Measurements from ENCODE around the gene RTF2. TPM values are rescaled to one million over a fixed set of nuclear protein-coding genes. Genes with fewer than 3 reads are reported as not detected.
"Not testable (repeated sequence)": the region's sequence is repeated elsewhere in the genome, so short reads cannot be mapped to it uniquely, and the experiment has no call there.

Gene RTF2
- total RNA-seq, 1 donor, result 49.7 TPM

DNA sequence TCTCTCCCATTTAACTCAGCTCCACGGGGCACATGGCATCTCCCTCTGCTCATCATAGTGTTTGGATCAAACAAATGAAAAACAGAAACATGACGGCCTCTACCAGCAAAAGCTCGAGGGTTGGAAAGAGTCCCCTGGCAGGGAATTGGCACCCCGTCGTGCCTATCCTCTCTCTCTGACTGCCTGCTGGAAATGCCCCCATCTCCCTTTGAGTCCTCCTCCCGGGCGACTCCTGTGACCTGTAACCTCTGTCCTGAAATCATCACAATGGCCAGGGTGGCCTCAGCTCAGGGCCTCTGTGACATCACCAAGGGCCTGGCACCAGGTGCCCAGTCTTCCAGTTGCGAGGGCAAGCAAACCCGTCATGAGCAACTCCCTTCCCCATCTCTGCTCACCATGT is 64.5 kb downstream of the RTF2 start, which contains the start of gene FAM209B:
Gene FAM209B, plus strand, starts transcription at position 301 of the 400 bp plus-strand sequence. Its CDS starts 96 bp downstream, at position 397.
- not testable (repeated sequence) for H3K4me3 ChIP-seq (ENCODE audit: low read length); H3K9me3 ChIP-seq (ENCODE audit: low read depth, low read length)

DNA sequence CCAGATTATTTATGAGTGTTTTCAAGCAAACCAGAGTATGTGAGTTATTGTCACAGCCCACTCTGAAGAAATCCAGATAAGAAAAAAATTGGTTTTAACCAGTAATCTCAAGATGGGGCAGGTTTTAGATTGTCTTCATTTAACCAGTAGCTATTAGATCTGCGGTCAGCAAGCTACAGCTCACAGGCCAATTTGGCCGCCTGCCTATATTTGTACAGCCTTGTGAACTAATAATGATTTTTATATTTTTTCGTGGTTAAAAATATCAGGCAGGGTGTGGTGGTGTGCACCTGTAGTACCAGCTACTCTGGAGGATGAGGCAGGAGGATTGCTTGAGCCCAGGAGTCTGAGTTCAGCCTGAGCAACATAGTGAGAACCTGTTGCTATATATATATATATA is 69.6 kb downstream of the RTF2 start:
- Histone ChIP-seq H3K9me3 (ENCODE audit: low read depth, low read length) (no peaks in the 10 kb centered on the region), H3K4me3 (ENCODE audit: low read length) (no peak overlapping the region), H3K4me1 (ENCODE audit: insufficient read depth, low read length) (no peaks in the 10 kb centered on the region), H3K27me3 (ENCODE audit: insufficient read depth, low read length) (no peaks in the 10 kb centered on the region)

More for the DNA sequence above, 64.5 kb downstream of the RTF2 start, which contains the start of gene FAM209B:
- not testable (repeated sequence) for H3K27me3 ChIP-seq (ENCODE audit: insufficient read depth, low read length); H3K4me1 ChIP-seq (ENCODE audit: insufficient read depth, low read length)

DNA sequence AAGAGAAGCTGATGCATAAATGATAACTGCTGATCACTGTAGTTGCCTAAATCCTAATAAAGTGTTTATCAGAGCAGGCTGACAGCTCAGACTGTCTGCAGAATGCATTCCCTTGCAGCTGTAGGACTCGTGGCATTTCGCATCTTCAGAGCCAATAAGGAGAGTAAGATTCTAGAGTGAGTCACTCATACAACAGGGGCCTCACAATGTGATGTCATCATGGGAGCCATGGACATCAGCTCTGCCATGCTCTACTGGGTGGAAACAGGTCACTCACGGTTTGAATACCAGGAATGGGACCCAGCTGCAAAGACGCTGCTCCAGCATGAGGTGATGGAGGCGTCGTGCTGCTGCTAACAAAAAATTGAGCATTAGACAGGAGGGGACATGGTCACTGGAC is 72.0 kb downstream of the RTF2 start:
- no peaks in the 10 kb centered on the region for H3K27me3 ChIP-seq (ENCODE audit: insufficient read depth, low read length)
- H3K4me1 ChIP-seq (ENCODE audit: insufficient read depth, low read length), result no peaks in the 10 kb centered on the region
- H3K9me3 ChIP-seq (ENCODE audit: low read depth, low read length), result no peaks in the 10 kb centered on the region
- H3K4me3 ChIP-seq (ENCODE audit: low read length), result no peak overlapping the region

DNA sequence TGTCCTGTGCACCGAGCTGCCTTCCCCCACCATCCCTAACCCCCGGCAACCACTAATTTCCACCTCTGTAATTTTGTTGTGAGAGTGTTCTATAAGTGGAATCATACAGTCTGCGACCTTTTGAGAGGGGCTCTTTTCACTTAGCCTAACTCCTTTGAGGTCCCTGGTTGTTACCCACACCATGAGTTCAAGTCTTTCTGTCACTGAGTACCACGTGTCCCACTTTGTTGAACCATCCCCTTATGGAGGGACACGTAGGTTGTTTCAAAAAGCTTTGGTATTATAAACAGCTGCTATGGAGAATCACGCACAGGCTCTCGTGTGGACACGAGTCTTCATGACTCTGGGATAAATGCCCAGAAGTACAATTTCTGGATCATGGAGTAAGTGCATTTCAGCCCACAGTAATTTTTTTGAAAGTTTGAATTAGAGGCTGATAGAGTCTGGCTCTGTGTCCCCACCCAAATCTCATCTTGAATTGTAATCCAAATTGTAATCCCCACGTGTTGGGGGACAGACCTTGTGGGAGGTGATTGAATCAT is 74.1 kb downstream of the RTF2 start:
- Histone ChIP-seq H3K9me3 (ENCODE audit: low read depth, low read length) (no peaks in the 10 kb centered on the region), H3K27me3 (ENCODE audit: insufficient read depth, low read length) (no peaks in the 10 kb centered on the region), H3K4me3 (ENCODE audit: low read length) (no peak overlapping the region), H3K4me1 (ENCODE audit: insufficient read depth, low read length) (no peaks in the 10 kb centered on the region)

DNA sequence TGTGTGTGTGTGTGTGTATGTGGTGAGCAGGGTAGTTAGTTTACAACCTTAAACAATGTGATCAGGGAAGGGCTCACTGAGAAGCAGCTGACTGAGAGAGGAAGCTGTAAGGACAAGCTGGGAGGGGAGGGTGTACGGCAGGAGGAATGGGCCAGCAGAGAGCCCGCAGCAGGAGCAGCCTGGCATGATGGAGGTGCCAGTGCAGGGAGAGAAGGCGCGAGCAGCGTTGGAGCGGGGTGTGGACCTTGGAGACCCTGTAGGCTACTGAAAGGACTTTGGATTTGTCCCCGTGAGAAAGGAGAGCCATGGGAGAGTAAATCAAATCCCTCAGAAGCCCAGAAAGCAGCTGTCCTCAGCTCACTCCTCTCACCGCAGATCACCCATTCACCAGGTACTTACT is 83.1 kb downstream of the RTF2 start:
- Histone ChIP-seq H3K9me3 (ENCODE audit: low read depth, low read length) (no peaks in the 10 kb centered on the region), H3K27me3 (ENCODE audit: insufficient read depth, low read length) (no peaks in the 10 kb centered on the region), H3K4me1 (ENCODE audit: insufficient read depth, low read length) (peaks cover 16% of the 10 kb centered on the region), H3K4me3 (ENCODE audit: low read length) (no peak overlapping the region)

DNA sequence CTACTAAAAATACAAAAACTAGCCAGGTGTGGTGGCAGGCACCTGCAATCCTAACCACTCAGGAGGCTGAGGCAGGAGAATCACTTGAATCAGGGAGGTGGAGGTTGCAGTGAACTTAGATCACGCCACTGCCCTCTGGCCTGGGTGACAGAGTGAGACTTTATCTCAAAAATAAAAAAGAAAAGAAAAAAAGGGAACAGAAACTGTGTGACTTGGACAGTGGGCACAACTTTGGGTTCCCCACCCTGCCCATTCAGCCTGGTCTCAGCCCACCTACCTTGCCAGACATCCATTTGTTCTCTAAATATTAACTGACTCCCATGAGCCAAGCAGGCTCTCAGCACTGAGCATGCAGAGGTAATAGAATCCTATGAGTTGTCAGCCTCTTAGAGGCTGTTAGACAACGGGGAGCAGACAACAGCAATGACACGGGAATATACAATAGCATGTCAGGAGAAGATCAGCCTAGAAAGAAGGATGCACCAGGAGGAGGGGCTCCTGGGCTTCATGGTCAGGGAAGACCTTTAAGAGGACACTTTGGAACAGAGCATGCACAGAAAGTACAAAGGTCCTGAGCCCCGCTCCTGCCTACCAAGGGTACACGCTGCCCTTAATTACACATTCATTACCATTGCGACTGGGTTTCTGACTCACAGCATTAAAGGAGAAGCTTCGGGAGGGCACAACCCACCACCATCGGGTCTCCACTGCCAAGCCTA is 84.6 kb downstream of the RTF2 start:
- Histone ChIP-seq H3K4me1 (ENCODE audit: insufficient read depth, low read length) (peaks cover 16% of the 10 kb centered on the region), H3K27me3 (ENCODE audit: insufficient read depth, low read length) (no peaks in the 10 kb centered on the region), H3K9me3 (ENCODE audit: low read depth, low read length) (no peaks in the 10 kb centered on the region), H3K4me3 (ENCODE audit: low read length) (no peak overlapping the region)

DNA sequence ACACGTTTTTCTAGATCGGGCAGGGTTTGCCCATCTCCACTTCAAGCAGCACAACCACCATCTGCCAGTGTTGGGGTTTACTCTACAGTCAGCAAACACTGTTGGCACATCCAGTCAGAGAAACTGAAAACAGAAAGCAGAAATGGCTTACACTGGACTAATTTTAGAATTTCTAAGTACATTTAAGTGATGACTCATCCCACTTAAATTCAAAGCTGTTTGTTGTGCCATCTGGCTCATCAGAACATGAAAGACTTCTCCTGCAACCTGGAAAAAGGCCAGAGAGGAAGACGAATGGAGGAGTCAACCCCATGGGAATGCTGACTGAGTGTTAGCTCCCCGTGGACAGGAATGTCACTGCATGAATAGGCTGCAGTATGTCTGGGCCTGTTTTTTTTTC is 86.4 kb downstream of the RTF2 start:
- Histone ChIP-seq H3K4me3 (ENCODE audit: low read length) (no peak overlapping the region), H3K9me3 (ENCODE audit: low read depth, low read length) (no peaks in the 10 kb centered on the region), H3K4me1 (ENCODE audit: insufficient read depth, low read length) (peaks cover 16% of the 10 kb centered on the region), H3K27me3 (ENCODE audit: insufficient read depth, low read length) (no peaks in the 10 kb centered on the region)

DNA sequence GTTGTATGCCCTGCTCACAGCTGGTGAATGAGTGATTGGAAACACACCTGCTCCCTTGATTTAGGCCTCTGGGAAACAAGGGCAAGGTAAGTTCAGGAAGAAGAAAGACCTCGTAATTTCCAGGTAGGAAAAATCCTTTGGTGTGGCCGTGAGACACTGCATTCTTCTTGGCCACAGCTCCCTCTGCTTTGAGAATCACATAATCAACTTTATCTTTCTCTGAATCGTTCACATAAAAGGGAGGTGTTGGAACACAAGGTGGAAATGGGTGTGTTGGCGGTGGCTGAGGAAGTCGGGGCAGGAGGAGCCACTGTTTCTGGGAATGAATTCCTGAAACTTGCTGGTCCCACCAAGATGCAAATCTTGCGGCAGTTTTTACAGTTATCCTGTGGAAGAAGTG is 90.5 kb downstream of the RTF2 start:
- Histone ChIP-seq H3K27me3 (ENCODE audit: insufficient read depth, low read length) (no peaks in the 10 kb centered on the region), H3K4me3 (ENCODE audit: low read length) (no peak overlapping the region), H3K9me3 (ENCODE audit: low read depth, low read length) (no peaks in the 10 kb centered on the region), H3K4me1 (ENCODE audit: insufficient read depth, low read length) (peaks cover 16% of the 10 kb centered on the region)

DNA sequence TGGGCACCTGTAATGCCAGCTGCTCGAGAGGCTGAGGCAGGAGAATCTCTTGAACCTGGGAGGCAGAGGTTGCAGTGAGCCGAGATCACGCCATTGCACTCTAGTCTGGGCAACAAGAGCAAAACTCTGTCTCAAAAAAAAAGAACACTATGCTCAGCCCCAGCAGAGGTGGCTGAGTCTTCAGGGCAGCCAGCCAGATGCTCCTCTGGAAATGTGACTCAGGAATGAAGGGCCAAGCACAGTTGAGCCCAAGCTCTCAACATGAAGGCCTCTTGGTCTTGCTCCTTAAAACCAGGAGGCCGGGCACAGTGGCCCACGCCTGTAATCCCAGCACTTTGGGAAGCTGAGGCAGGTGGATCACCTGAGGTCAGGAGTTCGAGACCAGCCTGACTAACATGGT is 96.1 kb downstream of the RTF2 start:
- H3K9me3 ChIP-seq (ENCODE audit: low read depth, low read length); H3K4me1 ChIP-seq (ENCODE audit: insufficient read depth, low read length); H3K27me3 ChIP-seq (ENCODE audit: insufficient read depth, low read length); H3K4me3 ChIP-seq (ENCODE audit: low read length): not testable (repeated sequence)

DNA sequence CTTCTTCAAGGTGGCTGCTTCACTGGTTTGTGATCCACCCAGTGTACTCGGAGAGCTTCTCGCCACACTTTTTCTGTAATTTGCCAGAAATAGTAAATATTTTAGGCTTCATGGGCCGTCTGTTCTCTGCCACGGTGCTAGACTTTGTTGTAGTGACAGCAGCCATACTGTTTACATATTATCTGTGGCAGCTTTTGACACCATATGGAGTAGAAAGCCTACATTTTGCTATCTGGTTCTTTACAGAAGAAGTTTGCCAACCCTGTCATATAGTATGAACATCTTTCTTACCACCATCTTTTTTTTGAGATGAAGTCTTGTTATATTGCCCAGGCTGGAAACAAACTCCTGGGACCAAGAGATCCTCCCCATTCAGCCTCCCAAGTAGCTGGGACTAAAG is 97.1 kb downstream of the RTF2 start:
- Histone ChIP-seq H3K9me3 (ENCODE audit: low read depth, low read length) (no peaks in the 10 kb centered on the region), H3K4me1 (ENCODE audit: insufficient read depth, low read length) (no peaks in the 10 kb centered on the region), H3K27me3 (ENCODE audit: insufficient read depth, low read length) (no peaks in the 10 kb centered on the region), H3K4me3 (ENCODE audit: low read length) (no peak overlapping the region)

DNA sequence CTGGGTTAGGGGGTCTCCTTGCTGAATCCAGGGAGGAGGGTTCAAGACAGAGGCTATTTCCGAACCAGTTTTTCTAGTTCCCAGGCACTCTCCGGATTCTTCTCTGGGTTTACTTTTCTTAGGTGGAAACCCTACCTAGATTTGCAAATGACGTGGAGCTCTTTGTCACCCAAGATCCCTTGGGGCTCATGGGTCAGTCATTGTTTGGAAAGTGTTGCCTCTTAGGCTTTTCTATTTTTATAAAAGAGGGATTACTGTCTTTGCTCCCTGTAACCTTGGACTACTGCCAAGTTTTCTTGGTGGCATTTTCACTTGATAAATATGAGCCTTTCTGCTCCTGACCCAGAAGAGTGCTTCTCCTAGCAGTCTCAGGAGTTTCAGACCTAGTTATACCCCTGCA is 98.2 kb downstream of the RTF2 start:
- H3K27me3 ChIP-seq (ENCODE audit: insufficient read depth, low read length), result no peaks in the 10 kb centered on the region
- H3K4me1 ChIP-seq (ENCODE audit: insufficient read depth, low read length), result no peaks in the 10 kb centered on the region
- H3K4me3 ChIP-seq (ENCODE audit: low read length), result no peak overlapping the region
- no peaks in the 10 kb centered on the region for H3K9me3 ChIP-seq (ENCODE audit: low read depth, low read length)

Other genes with a start within 250 kb of the RTF2 start
- not detected for gene MC3R, start 219.9 kb upstream of the RTF2 start, total RNA-seq
- 20.6 TPM for gene FAM210B, start 109.7 kb upstream of the RTF2 start, total RNA-seq
- gene AURKA, start 76.4 kb upstream of the RTF2 start, total RNA-seq, result 3.0 TPM
- 32.6 TPM for gene CSTF1, start 76.0 kb upstream of the RTF2 start, total RNA-seq
- gene CASS4, start 56.4 kb upstream of the RTF2 start, total RNA-seq, result 13.4 TPM
- 3.7 TPM for gene FAM209A, start 56.1 kb downstream of the RTF2 start, total RNA-seq
- gene FAM209B, start 64.6 kb downstream of the RTF2 start, total RNA-seq, result 0.52 TPM
- not detected for gene TFAP2C, start 160.7 kb downstream of the RTF2 start, total RNA-seq